ENCODE results near the gene SGCA.
A peak's percentile ranks its signal among the peaks of the same experiment; 100 is the strongest.

Gene SGCA

DNA sequence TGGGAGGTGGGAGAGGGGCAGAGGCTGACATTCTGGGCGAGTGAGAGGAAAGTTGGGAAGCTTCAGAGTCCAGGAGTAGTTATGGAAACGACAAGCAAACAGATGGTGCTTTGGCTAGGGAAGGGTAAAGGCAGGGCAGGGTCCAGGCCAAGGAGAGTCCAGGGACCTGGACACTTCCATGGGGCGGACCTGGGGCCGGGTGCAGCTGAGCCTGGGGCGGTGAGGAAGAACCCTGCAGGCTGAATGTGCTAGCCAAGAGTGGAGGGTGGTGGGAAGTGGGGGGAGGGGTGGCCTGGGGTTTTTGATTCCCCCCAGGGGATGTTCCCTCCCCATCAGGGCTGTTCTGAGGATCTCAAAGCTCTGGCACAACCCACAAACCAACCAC lies 18.0 kb upstream of the SGCA start:
- TF ChIP-seq, protein P1, sequence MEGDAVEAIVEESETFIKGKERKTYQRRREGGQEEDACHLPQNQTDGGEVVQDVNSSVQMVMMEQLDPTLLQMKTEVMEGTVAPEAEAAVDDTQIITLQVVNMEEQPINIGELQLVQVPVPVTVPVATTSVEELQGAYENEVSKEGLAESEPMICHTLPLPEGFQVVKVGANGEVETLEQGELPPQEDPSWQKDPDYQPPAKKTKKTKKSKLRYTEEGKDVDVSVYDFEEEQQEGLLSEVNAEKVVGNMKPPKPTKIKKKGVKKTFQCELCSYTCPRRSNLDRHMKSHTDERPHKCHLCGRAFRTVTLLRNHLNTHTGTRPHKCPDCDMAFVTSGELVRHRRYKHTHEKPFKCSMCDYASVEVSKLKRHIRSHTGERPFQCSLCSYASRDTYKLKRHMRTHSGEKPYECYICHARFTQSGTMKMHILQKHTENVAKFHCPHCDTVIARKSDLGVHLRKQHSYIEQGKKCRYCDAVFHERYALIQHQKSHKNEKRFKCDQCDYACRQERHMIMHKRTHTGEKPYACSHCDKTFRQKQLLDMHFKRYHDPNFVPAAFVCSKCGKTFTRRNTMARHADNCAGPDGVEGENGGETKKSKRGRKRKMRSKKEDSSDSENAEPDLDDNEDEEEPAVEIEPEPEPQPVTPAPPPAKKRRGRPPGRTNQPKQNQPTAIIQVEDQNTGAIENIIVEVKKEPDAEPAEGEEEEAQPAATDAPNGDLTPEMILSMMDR (IDR thresholded peaks at IDR 0.05; ENCODE audit: insufficient read depth, low read depth, low read length, missing control alignments): no peak
- peak overlapping the region; percentile 91 for H3K4me3 ChIP-seq (ENCODE audit: low read depth, low read length)
- DNase-seq (ENCODE audit: low read depth): peak; percentile 59

DNA sequence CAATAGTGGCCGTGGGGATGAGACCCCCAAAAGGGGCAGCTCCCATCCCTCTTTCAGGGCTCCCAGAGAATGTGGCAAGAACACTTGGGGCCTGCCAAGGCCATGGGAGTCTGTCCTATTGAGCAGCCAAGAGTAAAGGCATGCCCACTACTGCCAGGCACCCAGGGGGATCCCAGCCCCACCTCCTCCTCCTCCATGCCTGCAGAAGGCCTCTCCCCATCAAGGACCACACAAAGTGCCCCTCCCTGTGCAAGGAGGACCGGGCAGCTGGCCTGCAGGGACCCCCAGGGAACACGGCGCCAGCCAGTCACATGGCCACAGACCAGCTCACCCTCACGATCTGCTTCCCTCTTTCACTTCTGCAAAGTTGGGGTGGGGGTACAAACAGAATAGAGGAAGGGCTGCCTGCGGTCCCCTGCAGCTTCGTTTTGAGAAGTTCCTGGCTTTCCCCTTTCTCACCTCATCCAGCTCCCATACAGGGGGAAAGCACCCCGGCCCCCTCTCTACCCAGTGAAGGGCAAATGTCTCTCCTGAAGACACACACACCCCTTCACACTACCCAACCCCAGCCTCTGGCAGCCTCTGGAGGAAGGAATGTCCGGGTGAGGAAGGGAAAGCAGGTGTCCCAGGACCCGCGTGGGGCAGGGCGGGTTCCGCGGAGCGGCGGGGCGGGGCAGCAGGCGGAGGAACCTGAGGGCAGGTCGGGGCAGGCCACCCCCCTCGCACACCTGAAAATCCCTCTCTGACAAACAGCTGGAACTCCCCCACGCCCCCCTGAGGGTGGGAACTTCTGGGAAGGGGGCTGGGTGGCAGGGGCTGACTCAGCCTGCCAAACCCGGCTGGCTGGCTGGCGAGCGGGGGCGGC lies 17.3 kb upstream of the SGCA start:
- peak overlapping the region; percentile 91 for H3K4me3 ChIP-seq (ENCODE audit: low read depth, low read length)
- DNase-seq (ENCODE audit: low read depth): peak; percentile 88
- TF ChIP-seq, protein P1 (IDR thresholded peaks at IDR 0.05; ENCODE audit: insufficient read depth, low read depth, low read length, missing control alignments): no peak

DNA sequence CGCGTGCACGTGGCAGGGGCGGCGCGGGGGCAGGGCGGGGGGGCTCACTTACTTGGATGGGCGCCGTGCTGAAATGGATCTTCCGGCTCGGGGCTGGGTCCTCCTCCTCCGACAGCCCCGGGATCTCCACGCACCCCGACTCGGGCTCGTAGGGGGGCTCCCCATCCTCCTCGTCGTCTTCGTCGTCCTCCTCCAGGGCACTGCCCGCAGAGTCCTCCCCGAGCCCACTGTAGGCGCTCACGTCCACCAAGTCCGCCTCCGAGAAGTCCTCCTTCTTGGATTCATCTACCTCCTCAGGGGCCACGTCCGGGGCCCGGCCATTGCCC lies 16.8 kb upstream of the SGCA start:
- DNase-seq (ENCODE audit: low read depth): no peak
- peak overlapping the region; percentile 91 for H3K4me3 ChIP-seq (ENCODE audit: low read depth, low read length)
- TF ChIP-seq, protein P1 (IDR thresholded peaks at IDR 0.05; ENCODE audit: insufficient read depth, low read depth, low read length, missing control alignments): no peak

DNA sequence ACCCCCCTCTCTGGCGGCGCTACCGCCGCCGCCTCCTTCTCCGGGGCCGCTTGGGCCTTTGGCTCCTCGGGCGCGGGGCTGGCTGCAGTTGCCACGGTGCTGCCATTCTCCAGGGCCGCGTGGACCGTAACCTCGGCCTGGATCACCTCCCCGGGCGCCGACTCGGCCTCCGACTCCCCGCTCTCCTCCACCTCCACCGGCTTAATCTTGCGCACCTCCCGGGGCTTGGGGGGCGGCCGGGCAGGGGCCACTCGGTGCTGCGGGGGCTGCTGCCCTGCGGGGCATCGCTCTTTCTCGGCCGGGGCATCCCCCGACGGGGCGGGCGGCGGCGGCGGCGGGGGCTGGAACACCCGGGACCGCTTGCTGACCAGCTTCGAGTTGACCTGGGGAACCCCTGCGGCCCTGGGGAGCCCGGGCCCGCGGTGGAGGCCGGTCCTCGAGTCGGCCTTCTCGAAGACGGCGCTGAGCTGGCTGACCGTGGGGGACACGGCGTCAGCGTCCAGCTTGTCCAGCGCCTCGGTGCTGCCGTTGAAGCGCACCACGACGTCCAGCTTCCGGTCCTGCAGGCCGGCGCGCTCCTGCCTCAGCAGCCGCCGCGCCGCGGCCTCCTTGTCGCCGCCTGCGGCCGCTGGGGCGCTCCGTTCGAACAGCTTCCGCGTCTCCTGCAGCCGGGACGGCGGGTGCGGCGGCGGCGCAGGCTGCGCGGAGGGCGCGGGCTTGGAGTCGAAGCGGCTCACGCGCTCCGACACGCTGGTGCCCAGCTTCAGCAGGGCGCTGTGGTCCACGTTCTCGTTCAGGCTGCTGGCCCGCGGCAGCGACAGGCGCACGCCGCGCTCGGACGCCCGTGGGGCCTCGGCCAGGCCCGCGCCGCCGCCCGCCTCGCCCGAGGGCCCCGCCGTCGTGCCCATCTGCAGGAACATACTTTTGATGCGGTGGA lies 16.1 kb upstream of the SGCA start:
- TF ChIP-seq, protein P1 (IDR thresholded peaks at IDR 0.05; ENCODE audit: insufficient read depth, low read depth, low read length, missing control alignments): peak; percentile 10
- H3K4me3 ChIP-seq (ENCODE audit: low read depth, low read length): peak overlapping the region; percentile 91
- DNase-seq (ENCODE audit: low read depth): peak; percentile 78

DNA sequence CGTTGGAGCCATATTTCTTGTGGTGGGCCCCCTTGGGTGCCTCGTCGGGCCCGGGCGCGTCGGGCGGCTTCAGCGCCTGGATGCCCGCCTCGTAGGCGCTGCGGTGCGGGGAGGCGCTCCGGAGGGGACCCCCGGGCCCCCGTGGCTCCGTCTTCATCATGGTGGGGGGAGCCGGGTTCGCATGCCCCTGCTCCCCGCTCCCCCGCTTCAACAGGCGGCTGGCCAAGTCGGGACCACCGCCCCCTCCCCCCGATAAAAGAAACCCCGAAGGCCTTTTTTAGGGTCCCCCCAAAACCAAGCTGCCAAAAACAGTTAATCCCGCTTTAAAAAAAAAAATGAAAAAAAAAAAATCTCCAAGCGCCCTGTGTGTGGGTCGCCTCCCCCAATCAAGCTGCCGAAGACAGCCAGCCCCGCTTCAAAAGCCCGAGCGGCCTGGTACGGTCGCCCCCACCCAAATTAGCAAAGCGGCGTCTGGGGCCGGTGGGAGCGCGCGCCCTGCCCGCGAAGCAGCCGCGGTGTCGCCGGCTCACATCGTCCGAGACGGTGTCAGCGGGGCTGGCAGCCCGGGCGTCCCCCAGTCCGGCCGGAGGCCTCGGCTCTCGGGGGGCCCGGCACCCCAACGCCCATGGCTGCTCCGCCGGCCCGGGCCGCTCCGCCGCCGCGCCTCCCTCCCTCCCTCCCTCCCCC lies 15.3 kb upstream of the SGCA start, which contains the start of gene PPP1R9B:
PPP1R9B (minus strand) TSS at position 324 of the 687 bp plus-strand sequence; CDS start at position 160, 164 bp downstream.
- DNase-seq (ENCODE audit: low read depth): no peak
- TF ChIP-seq, protein P1 (IDR thresholded peaks at IDR 0.05; ENCODE audit: insufficient read depth, low read depth, low read length, missing control alignments): no peak
- peak within 1 kb of the TSS; percentile 91 for H3K4me3 ChIP-seq (ENCODE audit: low read depth, low read length)

All from GM12865 (cell line).